Measurements from ENCODE around the gene SMURF1. TPM values are rescaled to one million over a fixed set of nuclear protein-coding genes. Genes with fewer than 3 reads are reported as not detected.

The SMURF1 gene
- polyA plus RNA-seq, 1 donor from 2014 or later, result 22.9 TPM

GRCh38 chr7:99155211-99155610, 11.3 kb upstream of the SMURF1 start:
- H3K4me3 ChIP-seq (ENCODE audit: low read length), result no peak overlapping the region
- no peaks in the 10 kb centered on the region for H3F3A ChIP-seq (ENCODE audit: insufficient read depth, low read length, poor library complexity, severe bottlenecking)
- TF ChIP-seq EZH2 (IDR thresholded peaks at IDR 0.05; ENCODE audit: borderline replicate concordance, insufficient read depth, low read length, poor library complexity, severe bottlenecking) (no peak), REST (IDR thresholded peaks at IDR 0.05; ENCODE audit: borderline replicate concordance) (no peak), SMC3 (conservative IDR thresholded peaks at IDR 0.05; ENCODE audit: poor library complexity) (no peak), MXI1 (conservative IDR thresholded peaks at IDR 0.05; ENCODE audit: poor library complexity, severe bottlenecking) (no peak), EP300 (conservative IDR thresholded peaks at IDR 0.05; ENCODE audit: poor library complexity, severe bottlenecking) (no peak), POLR2AphosphoS5 (IDR thresholded peaks at IDR 0.05) (no peak), RAD21 (conservative IDR thresholded peaks at IDR 0.05) (no peak), TAF1 (IDR thresholded peaks at IDR 0.05; ENCODE audit: low read depth) (no peak), CTCF (IDR thresholded peaks at IDR 0.05; ENCODE audit: poor library complexity, severe bottlenecking) (no peak)
- H3K9me2 ChIP-seq (ENCODE audit: insufficient read depth, low read length), result no peaks in the 10 kb centered on the region
- H3K27ac ChIP-seq (ENCODE audit: low read length), result no peak overlapping the region
- H2AFZ ChIP-seq (ENCODE audit: low read depth, low read length), result no peak overlapping the region
- H3K36me3 ChIP-seq (ENCODE audit: insufficient read depth, low read length), result no peaks in the 10 kb centered on the region
- no peak overlapping the region for H3K9ac ChIP-seq (ENCODE audit: low read length)
- H3K27me3 ChIP-seq (ENCODE audit: insufficient read depth, low read depth, low read length), result no peaks in the 10 kb centered on the region
- no peak overlapping the region for H3K4me2 ChIP-seq (ENCODE audit: low read length)
- H3K79me2 ChIP-seq (replicated peaks; ENCODE audit: insufficient read depth, low read length), result no peaks in the 10 kb centered on the region
- H4K20me1 ChIP-seq (ENCODE audit: insufficient read depth), result no peaks in the 10 kb centered on the region
- H3K9me3 ChIP-seq (ENCODE audit: low read length), result no peaks in the 10 kb centered on the region

GRCh38 chr7:99146979-99147378, 3.1 kb upstream of the SMURF1 start:
- H4K20me1 ChIP-seq (ENCODE audit: insufficient read depth), result no peaks in the 10 kb centered on the region
- no peak overlapping the region for H3K9ac ChIP-seq (ENCODE audit: low read length)
- H3F3A ChIP-seq (ENCODE audit: insufficient read depth, low read length, poor library complexity, severe bottlenecking), result no peaks in the 10 kb centered on the region
- no peak overlapping the region for H2AFZ ChIP-seq (ENCODE audit: low read depth, low read length)
- H3K27me3 ChIP-seq (ENCODE audit: insufficient read depth, low read depth, low read length), result no peaks in the 10 kb centered on the region
- no peak overlapping the region for H3K4me2 ChIP-seq (ENCODE audit: low read length)
- H3K4me3 ChIP-seq (ENCODE audit: low read length), result no peak overlapping the region
- H3K9me2 ChIP-seq (ENCODE audit: insufficient read depth, low read length), result no peaks in the 10 kb centered on the region
- H3K27ac ChIP-seq (ENCODE audit: low read length), result no peak overlapping the region
- H3K9me3 ChIP-seq (ENCODE audit: low read length), result no peaks in the 10 kb centered on the region
- H3K79me2 ChIP-seq (replicated peaks; ENCODE audit: insufficient read depth, low read length), result no peaks in the 10 kb centered on the region
- no peak for TF ChIP-seq SMC3 (conservative IDR thresholded peaks at IDR 0.05; ENCODE audit: poor library complexity)
- no peak for TF ChIP-seq MXI1 (conservative IDR thresholded peaks at IDR 0.05; ENCODE audit: poor library complexity, severe bottlenecking)
- no peak for TF ChIP-seq TAF1 (IDR thresholded peaks at IDR 0.05; ENCODE audit: low read depth)
- TF ChIP-seq CTCF (IDR thresholded peaks at IDR 0.05; ENCODE audit: poor library complexity, severe bottlenecking), result no peak
- no peak for TF ChIP-seq REST (IDR thresholded peaks at IDR 0.05; ENCODE audit: borderline replicate concordance)
- TF ChIP-seq EP300 (conservative IDR thresholded peaks at IDR 0.05; ENCODE audit: poor library complexity, severe bottlenecking), result no peak
- H3K36me3 ChIP-seq (ENCODE audit: insufficient read depth, low read length), result no peaks in the 10 kb centered on the region
